Endometrial microvascular endothelial cells (primary cell): Measurements from ENCODE around the gene PMS1. TPM values are rescaled to one million over a fixed set of nuclear protein-coding genes. Genes with fewer than 3 reads are reported as not detected.
"Not testable (repeated sequence)": the region's sequence is repeated elsewhere in the genome, so short reads cannot be mapped to it uniquely, and the experiment has no call there.

Source experiments
- in situ Hi-C: cut with HindIII; loops from 2 replicates; pipeline ENCODE4 v1.10.0; 2017; ENCODE audit warnings: low sequenced_read_pairs, low pct_unique_long_range_greater_than_20kb; ENCODE audit errors: inconsistent ontology term
- total RNA-seq: library from RNA; depleted of rRNA; stranded (reverse); fragments of >200 nt; gene quantifications from one replicate; pipeline ENCODE4 v1.2.3, GENCODE V29; 2015; ENCODE audit errors: inconsistent ontology term

Gene PMS1
- 13.4 TPM for total RNA-seq

- in situ Hi-C loops: no loop called here
These were observed at the start of gene PMS1, which contains the start of gene ORMDL1 for GRCh38 chr2:189783927-189784867. Gene PMS1, plus strand, starts transcription at chr2:189784450. Its CDS starts 7,360 bp downstream, at chr2:189791810. Gene ORMDL1, minus strand, starts transcription at chr2:189784339. Its CDS starts 1,744 bp downstream, at chr2:189782595.

- in situ Hi-C loops: no loop called here
These were observed 33.1 kb upstream of the PMS1 start for GRCh38 chr2:189751080-189751658.

- in situ Hi-C loops: no loop called here
These were observed 27.8 kb upstream of the PMS1 start for GRCh38 chr2:189756311-189756952.

- in situ Hi-C loops: not testable (repeated sequence)
These were observed 24.1 kb upstream of the PMS1 start for GRCh38 chr2:189760154-189760553.

GRCh38 chr2:189762229-189762550 lies 22.1 kb upstream of the PMS1 start:
- in situ Hi-C loops: no loop called here

- in situ Hi-C loops: no loop called here
These were observed 21.5 kb upstream of the PMS1 start, which contains the start of gene OSGEPL1 for GRCh38 chr2:189762551-189763298. Gene OSGEPL1, minus strand, starts transcription at chr2:189762792. Its CDS starts 1,152 bp downstream, at chr2:189761640.

- in situ Hi-C loops: no loop called here
These were observed 20.2 kb upstream of the PMS1 start for GRCh38 chr2:189763908-189764661.

GRCh38 chr2:189770590-189771322 lies 13.5 kb upstream of the PMS1 start:
- in situ Hi-C loops: no loop called here

- in situ Hi-C loops: no loop called here
These were observed 12.0 kb upstream of the PMS1 start for GRCh38 chr2:189772212-189772611.

- in situ Hi-C loops: no loop called here
These were observed 2.0 kb upstream of the PMS1 start for GRCh38 chr2:189782221-189782671.

GRCh38 chr2:189783451-189783926 lies 761 bp upstream of the PMS1 start:
- in situ Hi-C loops: no loop called here

GRCh38 chr2:189791338-189792042 lies 7.2 kb downstream of the PMS1 start:
- in situ Hi-C loops: no loop called here

- in situ Hi-C loops: no loop called here
These were observed 10.1 kb downstream of the PMS1 start for GRCh38 chr2:189794310-189794709.

- in situ Hi-C loops: no loop called here
These were observed 13.7 kb downstream of the PMS1 start for GRCh38 chr2:189797902-189798301.

- in situ Hi-C loops: no loop called here
These were observed 14.2 kb downstream of the PMS1 start for GRCh38 chr2:189798312-189799029.

GRCh38 chr2:189799030-189799331 lies 14.7 kb downstream of the PMS1 start:
- in situ Hi-C loops: no loop called here
